Middle frontal gyrus (tissue), 1 donor: ENCODE results near the gene OR1K1.
"Not testable (repeated sequence)": the region's sequence is repeated elsewhere in the genome, so short reads cannot be mapped to it uniquely, and the experiment has no call there.

Source experiments
- DNase-seq: peaks from one replicate; pipeline ENCODE4 v3.0.0-alpha.2; 2015; ENCODE audit warnings: low spot score; ENCODE audit errors: extremely low spot score

OR1K1 gene

DNA sequence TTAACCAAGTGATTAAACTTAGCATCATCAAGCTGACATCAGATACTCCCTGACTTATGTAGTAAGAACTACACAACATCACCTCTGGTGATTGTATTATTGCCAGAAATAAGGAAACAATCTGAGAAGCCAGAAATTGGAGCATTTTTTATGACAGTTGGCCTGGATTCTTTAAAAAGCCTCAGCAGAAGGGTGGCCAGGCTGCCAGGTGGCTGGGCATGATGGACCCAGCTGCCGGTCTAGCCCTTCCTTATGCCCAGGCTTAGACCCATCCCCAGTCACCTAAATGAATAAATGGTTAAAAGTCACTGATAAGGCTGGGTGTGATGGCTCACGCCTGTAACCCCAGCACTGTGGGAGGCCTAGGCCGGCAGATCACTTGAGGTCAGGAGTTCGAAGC is 12.8 kb downstream of the OR1K1 start:
- DNase-seq, result no peak

DNA sequence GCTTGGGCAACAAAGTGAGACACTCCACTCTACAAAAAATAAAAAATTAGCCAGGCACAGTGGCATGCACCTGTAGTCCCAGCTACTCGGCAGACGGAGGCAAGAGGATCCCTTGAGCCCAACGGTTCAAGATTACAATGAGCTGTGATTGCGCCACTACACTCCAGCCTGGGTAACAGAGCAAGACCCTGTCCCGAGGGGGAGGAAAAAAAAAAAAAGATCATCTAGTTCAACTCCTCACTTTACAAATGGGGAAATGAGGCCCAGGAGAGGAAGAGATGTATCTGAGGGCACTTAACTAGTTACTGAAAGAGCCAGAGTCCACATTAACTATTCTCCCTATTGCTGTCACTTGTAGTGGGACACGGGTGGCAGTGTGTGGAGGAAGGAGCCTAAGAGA is 14.6 kb downstream of the OR1K1 start:
- no peak for DNase-seq

DNA sequence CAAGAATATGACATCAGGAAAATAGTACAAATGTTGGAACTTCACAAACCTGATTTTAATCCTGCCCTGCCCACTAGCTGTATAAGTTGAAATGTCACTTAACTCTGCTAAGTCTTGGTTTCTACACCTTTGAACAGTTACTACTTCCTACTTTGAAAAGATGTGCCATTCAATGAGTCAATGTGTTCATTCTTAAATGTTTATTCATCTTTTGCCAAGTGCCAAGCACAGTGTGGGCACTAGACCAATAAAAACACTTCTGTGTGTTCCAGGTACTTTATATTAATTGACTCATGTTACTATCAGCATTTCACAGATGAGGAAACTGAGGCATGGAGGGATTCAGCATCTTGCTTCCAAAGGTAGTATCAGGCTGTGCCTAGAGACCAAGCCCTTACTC is 15.6 kb downstream of the OR1K1 start:
- no peak for DNase-seq

DNA sequence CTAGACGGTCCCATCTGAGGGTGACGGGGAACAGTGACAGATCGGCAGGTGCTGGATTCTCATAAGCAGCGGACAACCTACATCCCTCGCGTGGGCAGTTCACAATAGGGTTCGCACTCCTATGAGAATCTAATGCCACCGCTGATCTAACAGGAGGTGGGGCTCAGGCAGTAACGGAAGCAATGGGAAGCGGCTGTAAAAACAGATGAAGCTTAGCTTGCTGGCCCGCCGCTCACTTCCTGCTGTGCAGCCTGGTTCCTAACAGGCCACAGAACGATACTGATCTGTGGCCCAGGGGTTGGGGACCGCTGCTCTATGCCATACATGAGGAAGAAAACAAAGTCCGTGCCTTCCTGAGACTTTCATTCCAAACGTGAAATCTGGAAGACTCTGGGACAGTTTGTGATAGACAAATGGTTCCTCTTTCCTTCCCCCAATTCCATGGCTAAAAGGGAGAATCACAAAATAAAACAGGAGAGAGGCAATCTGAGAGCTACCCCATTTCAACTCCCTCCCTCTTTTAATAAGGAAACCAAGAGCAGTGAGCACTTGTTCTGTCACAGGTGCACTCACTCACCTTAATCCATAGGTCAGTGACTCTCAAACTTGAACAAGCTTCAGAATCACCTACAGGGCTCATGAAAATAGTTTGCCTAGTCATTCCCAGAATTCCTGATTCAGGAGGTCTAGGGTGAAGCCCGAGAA is 16.4 kb downstream of the OR1K1 start:
- DNase-seq, result no peak

DNA sequence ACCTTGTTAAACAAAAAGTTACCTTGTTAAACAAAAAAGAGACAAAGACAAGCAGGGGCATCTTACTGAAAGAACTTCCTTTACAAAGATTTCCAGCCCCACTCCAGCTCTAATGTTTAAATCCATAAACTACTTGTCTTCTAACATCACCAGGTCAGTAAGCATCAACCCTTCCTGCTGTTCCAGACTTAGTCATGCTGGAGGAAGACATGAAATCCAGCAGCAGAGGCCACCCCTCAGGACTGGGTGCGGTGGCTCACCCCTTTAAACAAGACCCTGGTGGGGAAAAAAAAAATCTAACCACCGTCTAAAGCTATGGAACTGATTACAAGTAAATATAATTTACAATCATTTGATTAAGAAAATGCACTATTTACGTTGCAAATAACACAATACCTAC is 19.4 kb downstream of the OR1K1 start:
- no peak for DNase-seq

DNA sequence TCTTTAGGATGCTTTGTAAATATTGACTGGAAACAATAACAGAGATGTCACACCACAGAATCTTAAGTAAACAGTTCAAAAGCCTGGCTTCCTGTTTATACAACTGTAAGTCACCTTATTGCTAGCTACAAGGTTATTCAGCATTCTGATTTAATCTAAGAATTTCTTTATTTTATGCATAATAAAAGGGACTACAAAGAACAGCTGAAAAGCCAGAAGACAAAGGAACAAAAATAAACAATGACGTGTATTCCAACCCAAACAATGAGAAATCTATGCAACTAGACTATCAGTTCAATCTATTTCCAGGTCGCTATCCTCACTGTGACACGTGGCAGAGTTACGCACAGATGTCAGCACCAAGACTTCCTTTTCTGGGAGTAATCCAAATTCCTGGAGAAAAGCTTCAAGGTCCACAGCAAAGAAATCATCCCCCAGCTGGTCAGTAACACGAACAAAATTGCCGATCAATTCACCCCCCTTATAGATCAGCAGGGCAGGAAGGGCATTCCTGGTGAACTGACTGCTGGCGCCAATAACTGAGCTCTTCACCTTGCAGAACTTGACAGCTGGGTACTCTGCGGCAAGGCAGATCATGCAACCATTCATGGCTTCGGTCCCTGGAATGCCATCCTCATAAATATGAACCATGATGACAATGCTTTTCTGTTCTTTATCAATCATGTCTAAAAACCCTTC is 20.0 kb downstream of the OR1K1 start:
- DNase-seq, result no peak

DNA sequence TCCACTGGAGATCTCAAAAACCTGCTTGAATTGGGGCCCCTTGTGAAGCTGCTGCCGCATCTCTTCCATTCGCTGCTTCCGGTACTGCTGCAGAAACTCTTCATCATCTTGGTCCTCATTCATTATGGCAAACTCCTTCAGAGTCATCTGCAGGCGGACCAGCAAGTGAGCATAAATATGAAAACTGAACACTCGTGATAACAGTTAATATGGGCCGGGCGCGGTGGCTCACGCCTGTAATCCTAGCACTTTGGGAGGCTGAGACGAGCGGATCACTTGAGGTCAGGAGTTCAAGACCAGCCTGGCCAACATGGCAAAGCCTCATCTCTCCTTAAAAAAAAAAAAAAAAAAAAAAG is 20.5 kb downstream of the OR1K1 start:
- DNase-seq, result no peak

DNA sequence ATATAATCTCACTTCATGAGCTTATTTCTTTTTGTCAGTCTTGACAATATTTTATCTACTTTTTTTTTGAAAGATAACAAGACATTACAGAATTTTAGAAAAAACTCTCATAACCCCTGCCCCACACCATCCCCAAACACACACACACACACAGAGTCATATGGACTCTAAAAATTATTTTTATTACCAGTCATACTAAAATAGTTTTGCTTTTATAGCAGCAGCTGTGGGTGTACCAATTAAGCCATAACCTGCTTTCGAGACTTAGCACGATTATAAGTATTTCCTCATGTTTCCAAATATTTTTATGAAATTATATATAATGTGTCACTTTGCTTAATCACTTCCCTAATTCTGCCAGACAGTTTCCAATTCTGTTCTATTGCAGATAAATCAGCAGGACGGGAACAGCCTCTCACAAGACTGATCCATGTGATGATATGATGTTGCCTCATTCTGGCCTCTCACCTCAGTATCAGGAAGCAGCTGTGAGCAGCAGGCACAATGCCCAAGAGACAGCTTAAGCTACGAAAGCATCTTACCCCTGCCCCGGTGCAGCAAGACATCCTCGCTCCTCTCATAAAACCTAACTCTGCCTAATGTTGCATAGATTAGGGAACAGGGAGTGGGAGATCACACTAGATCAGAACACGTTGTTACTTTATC is 21.5 kb downstream of the OR1K1 start:
- no peak for DNase-seq

DNA sequence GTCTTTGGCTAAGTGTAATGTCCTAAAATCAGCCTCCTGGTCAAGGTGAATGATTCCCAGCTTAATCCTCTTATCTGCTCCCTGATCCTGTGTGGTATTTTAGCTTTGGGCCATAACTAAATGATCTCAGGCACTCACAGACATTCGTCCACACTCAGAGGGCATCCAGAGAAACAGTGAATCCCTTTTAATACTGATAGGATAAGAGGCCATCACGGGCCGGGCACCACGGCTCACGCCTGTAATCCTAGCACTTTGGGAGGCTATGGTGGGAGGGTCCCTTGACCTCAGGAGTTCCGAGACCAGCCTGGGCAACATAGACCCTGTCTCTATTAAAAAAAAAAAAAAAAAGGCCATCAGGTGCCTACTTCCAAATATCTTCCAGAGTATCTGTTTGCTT is 22.1 kb downstream of the OR1K1 start:
- DNase-seq, result no peak

DNA sequence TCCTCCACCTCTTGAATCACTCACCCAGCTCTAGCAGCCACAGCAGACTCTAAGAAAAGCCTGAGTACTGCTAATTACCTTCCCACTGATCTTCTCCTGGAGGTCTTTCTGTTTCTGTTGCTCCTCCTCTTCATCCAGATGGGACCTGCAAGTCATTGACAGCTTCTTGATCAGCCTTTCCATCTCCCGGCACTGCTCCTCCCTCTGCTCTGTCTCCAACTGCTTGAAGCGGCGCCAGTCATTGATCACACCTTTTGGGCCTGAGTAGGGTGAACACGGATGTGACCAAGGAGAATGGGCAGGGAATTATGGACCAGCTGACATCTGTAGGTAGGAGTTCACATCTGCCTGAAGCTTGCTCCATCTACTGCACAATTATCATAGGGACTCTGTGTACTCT is 23.0 kb downstream of the OR1K1 start:
- no peak for DNase-seq

DNA sequence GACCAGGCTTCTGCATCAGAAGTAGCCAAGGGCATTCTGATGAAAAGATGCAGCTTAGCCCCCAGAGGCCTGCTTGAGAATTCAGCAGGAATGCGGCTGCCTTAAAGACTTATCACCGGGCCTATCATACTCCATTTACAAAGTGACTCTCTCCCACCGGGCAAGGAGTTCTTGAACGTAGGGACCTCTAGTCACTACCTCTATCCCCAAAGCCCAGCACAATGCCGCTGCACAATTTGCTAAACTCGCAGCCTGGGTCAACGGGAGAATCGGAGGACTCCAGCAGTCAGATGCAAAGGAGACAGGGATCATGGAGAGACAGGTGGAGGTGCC is 27.8 kb downstream of the OR1K1 start:
- no peak for DNase-seq

DNA sequence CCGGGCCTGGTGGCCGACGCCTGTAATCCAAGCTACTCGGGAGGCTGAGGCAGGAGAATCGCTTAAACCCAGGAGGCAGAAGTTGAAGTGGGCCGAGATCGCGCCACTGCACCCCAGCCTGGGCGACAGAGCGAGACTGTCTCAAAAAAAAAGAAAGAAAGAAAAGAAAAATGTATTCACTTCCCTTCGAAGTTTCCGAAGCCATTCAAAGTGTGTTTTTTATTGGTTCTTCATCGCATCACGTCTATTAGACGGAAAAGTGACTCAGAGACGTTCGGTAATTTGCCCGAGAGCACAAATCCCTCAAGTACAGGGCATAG is 29.0 kb downstream of the OR1K1 start:
- DNase-seq, result not testable (repeated sequence)

DNA sequence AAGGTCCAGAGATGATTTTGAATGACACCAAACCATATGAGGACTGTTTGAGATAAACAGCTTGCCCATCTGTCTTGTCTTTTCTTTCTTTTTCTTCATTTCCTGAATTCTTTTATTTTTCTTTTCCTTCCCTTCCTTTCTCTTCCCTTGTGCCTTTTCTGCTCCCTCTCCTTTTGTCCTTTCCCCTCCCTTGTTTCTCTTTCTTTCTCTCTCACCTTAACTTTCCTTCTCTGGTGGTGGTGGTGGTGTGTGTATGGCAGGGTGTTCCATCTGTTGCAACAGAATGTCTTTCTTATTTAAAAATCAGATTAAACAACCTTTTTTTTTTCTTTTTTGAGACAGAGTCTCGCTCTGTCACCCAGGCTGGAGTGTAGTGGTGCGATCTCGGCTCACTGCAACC is 32.3 kb downstream of the OR1K1 start:
- DNase-seq, result no peak

DNA sequence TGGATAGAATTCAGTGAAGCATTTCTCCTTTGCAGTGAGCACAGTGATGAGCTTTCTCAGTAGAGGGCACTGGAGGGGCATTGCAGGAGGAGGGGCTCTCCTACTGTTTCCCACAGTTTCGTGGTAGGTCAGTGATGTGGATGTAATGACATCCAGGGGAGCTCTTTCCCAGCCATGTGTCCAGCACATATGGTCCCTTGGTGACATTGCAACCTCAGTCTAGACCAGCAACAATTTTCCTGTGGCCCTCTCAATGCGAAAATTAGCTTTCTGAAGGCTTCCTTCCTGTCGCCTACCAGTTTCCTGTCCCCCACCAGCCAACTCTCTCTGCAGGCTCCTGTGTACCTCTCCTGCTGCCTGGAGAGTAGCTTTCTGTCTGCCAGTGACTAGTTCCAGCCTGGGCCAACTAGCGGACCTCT is 35.4 kb downstream of the OR1K1 start:
- no peak for DNase-seq

DNA sequence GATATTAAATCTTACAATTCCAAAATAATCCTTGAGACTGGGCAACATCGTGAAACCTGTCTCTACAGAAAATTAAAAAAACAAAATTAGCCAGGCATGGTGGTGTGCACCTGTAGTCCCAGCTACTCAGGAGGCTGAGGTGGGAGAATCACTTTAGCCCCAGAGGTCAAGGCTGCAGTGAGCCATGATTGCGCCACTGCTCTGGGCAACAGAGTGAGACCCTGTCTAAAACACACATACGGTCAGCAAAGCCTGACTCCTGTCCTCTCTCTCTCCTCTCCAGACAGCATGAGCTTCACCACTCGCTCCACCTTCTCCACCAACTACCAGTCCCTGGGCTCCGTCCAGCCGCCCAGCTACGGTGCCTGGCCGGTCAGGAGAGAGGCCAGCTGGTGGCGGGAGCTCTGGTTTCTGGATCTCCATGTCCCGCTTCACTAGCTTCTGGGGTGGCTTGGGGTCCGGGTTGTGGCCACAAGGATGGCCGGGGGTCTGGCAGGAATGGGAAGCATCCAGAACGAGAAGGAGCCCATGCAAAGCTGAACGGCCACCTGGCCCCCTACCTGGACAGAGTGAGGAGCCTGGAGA is 37.4 kb downstream of the OR1K1 start:
- no peak for DNase-seq

DNA sequence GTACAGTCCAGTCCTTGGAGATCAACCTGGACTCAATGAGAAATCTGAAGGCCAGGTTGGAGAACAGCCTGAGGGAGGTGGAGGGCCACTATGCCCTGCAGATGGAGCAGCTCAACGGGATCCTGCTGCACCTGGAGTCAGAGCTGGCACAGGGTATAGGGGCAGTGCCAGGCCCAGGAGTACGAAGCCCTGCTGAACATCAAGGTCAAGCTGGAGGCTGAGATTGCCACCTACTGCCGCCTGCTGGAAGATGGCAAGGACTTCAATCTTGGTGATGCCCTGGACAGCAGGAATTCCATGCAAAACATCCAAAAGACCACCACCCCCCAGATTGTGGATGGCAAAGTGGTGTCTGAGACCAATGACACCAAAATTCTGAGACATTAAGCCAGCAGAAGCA is 38.5 kb downstream of the OR1K1 start:
- DNase-seq, result not testable (repeated sequence)

DNA sequence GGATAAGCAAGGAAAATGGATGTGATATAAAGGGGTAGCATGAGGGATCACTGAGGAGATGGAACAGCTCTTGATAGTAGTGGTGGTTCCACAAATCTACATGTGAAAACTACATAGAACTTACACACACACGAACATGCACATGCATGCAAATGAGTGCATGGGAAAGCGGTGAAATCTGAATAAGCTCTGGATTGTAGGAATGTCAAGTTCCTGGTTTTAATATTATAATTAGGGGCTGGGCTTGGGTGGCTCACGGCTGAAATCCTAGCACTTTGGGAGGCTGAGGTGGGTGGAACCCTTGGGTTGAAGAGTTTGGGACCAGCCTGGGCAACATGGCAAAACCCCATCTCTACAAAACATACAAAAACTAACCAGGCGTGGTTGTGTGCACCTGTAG is 41.6 kb downstream of the OR1K1 start:
- DNase-seq, result no peak

DNA sequence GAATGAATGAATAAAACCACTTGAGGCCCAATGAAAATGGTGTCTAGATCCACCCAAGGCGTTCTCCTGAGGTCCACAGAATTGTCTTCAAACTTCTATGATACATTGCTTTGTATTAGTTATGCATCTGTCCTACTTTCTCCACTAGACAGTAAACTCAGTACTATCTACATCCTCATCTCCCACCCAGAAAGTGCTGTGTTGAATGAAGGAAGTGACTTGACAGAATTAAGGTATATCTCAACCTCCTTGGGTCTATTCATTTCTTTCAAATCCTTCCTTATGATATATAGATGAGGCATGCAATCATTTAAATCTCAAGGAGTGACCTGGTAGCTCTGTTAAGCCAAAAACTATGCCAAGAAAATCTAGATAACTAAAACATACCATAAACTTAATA is 44.2 kb downstream of the OR1K1 start:
- no peak for DNase-seq

DNA sequence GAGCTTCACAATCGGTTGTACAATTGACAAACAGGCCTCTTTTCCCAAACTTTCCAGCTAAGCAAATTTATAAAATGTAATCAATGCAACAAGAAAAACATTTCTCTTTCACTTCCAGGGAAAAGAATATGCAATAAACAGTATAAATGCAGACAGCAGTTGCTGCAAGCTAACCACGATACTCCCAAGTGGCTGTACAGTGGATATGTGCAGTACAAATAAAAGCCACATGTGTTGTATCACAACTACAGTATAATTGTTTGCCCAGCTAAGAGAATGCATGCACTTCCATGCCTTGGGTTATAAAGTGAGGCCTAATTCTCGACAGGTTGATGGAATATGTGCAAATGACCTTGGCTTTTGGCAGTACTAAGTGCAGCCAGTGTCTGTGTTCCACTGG is 45.2 kb downstream of the OR1K1 start:
- no peak for DNase-seq

DNA sequence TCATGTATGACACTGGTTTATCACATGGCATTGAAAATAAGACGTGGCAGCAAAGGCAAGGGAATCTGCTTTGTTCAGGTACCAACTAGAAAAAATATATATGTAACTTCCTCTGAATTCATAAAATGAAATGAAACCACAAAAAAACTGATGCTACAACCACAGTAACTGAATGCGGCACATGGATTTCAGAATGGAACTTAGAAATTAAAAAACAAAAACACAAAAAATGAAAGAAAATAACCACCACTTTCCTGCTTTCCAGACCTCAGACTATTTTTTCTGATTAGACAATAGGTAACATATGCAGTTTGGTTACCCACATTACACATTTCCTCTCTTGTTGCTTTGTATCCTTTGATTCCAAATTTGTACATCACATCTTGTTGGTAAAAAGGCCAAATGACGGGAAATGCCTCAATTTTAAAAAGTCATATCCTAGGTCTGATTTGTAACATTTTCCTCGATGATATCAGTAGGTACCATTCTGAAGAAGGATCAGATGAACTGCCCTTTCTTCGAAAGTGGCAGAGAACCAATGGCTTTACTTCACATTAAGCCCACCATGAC is 46.5 kb downstream of the OR1K1 start:
- DNase-seq, result no peak

DNA sequence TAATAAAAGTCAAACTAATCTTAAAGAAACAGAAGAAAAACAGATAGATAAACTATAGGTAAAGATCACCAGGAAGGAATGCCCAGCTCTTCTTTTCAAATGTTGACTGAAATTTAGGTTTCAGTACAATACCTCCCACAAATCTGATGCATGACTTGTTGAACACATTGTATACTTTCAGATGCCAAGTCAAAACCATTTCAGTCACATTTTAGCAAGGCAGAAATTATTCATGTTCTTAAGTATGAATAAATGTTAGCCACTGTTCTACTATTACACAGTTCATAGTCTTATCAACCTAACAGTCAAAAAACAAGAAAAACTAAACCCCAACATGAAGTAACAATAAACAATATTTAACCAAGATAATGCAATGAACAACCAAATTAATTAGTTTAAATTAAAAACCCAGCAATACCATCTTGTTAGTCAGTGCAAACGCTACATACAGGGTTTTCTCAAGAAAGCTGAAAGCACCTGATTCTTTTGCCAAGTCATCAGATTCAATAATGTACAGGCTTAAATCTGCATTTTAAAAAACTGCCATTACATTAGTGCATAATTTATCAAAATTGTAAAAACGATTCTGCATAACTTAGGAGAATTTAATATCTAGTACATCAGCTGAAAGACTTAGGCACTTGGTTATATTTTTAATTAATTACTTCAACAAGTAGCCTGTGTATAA is 48.5 kb downstream of the OR1K1 start:
- no peak for DNase-seq
